Activated naive CD4-positive, alpha-beta T cell treated with anti-CD3 and anti-CD28 coated beads, Interleukin-2, amount 10 ng/mL, durations not matched to agents 7 days and 5 days (primary cell): ENCODE measurements around the gene PRKN.
"Not testable (repeated sequence)": the region's sequence is repeated elsewhere in the genome, so short reads cannot be mapped to it uniquely, and the experiment has no call there.

Experiments used
- CTCF ChIA-PET: fragments of 350-600 bp; sonication (Branson Sonifier 250); formaldehyde crosslinking; loops from one replicate; lab custom pipeline; 2021; ENCODE audit warnings: antibody characterized with exemption; lab: Charles Lee
- DNase-seq: peaks from one replicate; pipeline ENCODE4 v3.0.0-alpha.2; 2020
- H3K27ac Mint-ChIP-seq: one replicate; pipeline ENCODE4 v1.8.0; 2021; ENCODE audit warnings: mild to moderate bottlenecking, moderate library complexity, mixed read lengths
- H3K27me3 Mint-ChIP-seq: one replicate; pipeline ENCODE4 v1.8.0; 2021; ENCODE audit warnings: mild to moderate bottlenecking, mixed read lengths
- H3K36me3 Mint-ChIP-seq: one replicate; pipeline ENCODE4 v1.8.0; 2021; ENCODE audit warnings: mixed read lengths
- H3K4me1 Mint-ChIP-seq: one replicate; pipeline ENCODE4 v1.8.0; 2021; ENCODE audit warnings: mixed read lengths
- H3K4me3 Mint-ChIP-seq: one replicate; pipeline ENCODE4 v1.8.0; 2021; ENCODE audit warnings: mild to moderate bottlenecking, moderate library complexity, mixed read lengths
- H3K9me3 Mint-ChIP-seq: one replicate; pipeline ENCODE4 v1.8.0; 2021; ENCODE audit warnings: mixed read lengths

Gene PRKN

GRCh38 chr6:161853657-161854056, 873.9 kb downstream of the PRKN start:
- H3K27ac Mint-ChIP-seq = no peak overlapping the region
- CTCF ChIA-PET = no interaction called here
- no peaks in the 10 kb centered on the region for H3K4me1 Mint-ChIP-seq
- H3K27me3 Mint-ChIP-seq = no peaks in the 10 kb centered on the region
- no peak overlapping the region for H3K4me3 Mint-ChIP-seq
- H3K9me3 Mint-ChIP-seq = no peaks in the 10 kb centered on the region
- DNase-seq = no peak
- no peaks in the 10 kb centered on the region for H3K36me3 Mint-ChIP-seq

GRCh38 chr6:161851486-161851885, 876.1 kb downstream of the PRKN start:
- H3K4me1 Mint-ChIP-seq, H3K36me3 Mint-ChIP-seq, H3K9me3 Mint-ChIP-seq, H3K27me3 Mint-ChIP-seq, DNase-seq, H3K27ac Mint-ChIP-seq, CTCF ChIA-PET, H3K4me3 Mint-ChIP-seq: not testable (repeated sequence)

- H3K4me3 Mint-ChIP-seq = no peak overlapping the region
- CTCF ChIA-PET = no interaction called here
- H3K4me1 Mint-ChIP-seq = no peaks in the 10 kb centered on the region
Observed at GRCh38 chr6:161850562-161850961, 877.0 kb downstream of the PRKN start.

GRCh38 chr6:161847628-161848027, 879.9 kb downstream of the PRKN start:
- Mint-ChIP-seq H3K36me3 (no peaks in the 10 kb centered on the region), H3K4me1 (no peaks in the 10 kb centered on the region), H3K4me3 (no peak overlapping the region), H3K9me3 (no peaks in the 10 kb centered on the region), H3K27me3 (no peaks in the 10 kb centered on the region), H3K27ac (no peak overlapping the region)
- no peak for DNase-seq
- CTCF ChIA-PET = no interaction called here

More at GRCh38 chr6:161850562-161850961, 877.0 kb downstream of the PRKN start:
- Mint-ChIP-seq H3K36me3 (no peaks in the 10 kb centered on the region), H3K27ac (no peak overlapping the region), H3K9me3 (no peaks in the 10 kb centered on the region), H3K27me3 (no peaks in the 10 kb centered on the region)
- DNase-seq = no peak

- Mint-ChIP-seq H3K4me1 (no peaks in the 10 kb centered on the region), H3K4me3 (no peak overlapping the region), H3K27me3 (no peaks in the 10 kb centered on the region), H3K9me3 (no peaks in the 10 kb centered on the region), H3K27ac (no peak overlapping the region), H3K36me3 (no peaks in the 10 kb centered on the region)
- CTCF ChIA-PET = no interaction called here
- no peak for DNase-seq
Observed at GRCh38 chr6:161844804-161845203, 882.8 kb downstream of the PRKN start.

GRCh38 chr6:161843066-161843465, 884.5 kb downstream of the PRKN start:
- Mint-ChIP-seq H3K4me3 (no peak overlapping the region), H3K9me3 (no peaks in the 10 kb centered on the region), H3K4me1 (no peaks in the 10 kb centered on the region)

GRCh38 chr6:161840380-161840779, 887.2 kb downstream of the PRKN start:
- H3K4me1 Mint-ChIP-seq = no peaks in the 10 kb centered on the region
- no peak for DNase-seq
- H3K4me3 Mint-ChIP-seq = no peak overlapping the region
- H3K36me3 Mint-ChIP-seq = no peaks in the 10 kb centered on the region
- no peak overlapping the region for H3K27ac Mint-ChIP-seq
- CTCF ChIA-PET = no interaction called here
- no peaks in the 10 kb centered on the region for H3K27me3 Mint-ChIP-seq
- no peaks in the 10 kb centered on the region for H3K9me3 Mint-ChIP-seq

More at GRCh38 chr6:161843066-161843465, 884.5 kb downstream of the PRKN start:
- CTCF ChIA-PET = no interaction called here
- no peaks in the 10 kb centered on the region for H3K27me3 Mint-ChIP-seq
- DNase-seq = no peak
- no peaks in the 10 kb centered on the region for H3K36me3 Mint-ChIP-seq
- H3K27ac Mint-ChIP-seq = no peak overlapping the region

- CTCF ChIA-PET = no interaction called here
- no peaks in the 10 kb centered on the region for H3K4me1 Mint-ChIP-seq
- H3K9me3 Mint-ChIP-seq = no peaks in the 10 kb centered on the region
- no peak for DNase-seq
- H3K27me3 Mint-ChIP-seq = no peaks in the 10 kb centered on the region
- H3K27ac Mint-ChIP-seq = peak overlapping the region; percentile 3
- no peak overlapping the region for H3K4me3 Mint-ChIP-seq
- H3K36me3 Mint-ChIP-seq = no peaks in the 10 kb centered on the region
Observed at GRCh38 chr6:161838306-161839035, 889.1 kb downstream of the PRKN start.

GRCh38 chr6:161837854-161838253, 889.7 kb downstream of the PRKN start:
- Mint-ChIP-seq H3K27me3 (no peaks in the 10 kb centered on the region), H3K36me3 (no peaks in the 10 kb centered on the region), H3K9me3 (no peaks in the 10 kb centered on the region), H3K4me1 (no peaks in the 10 kb centered on the region), H3K27ac (no peak overlapping the region), H3K4me3 (no peak overlapping the region)
- no peak for DNase-seq
- CTCF ChIA-PET = no interaction called here

GRCh38 chr6:161837449-161837735, 890.2 kb downstream of the PRKN start:
- CTCF ChIA-PET = no interaction called here
- Mint-ChIP-seq H3K27me3 (no peaks in the 10 kb centered on the region), H3K36me3 (no peaks in the 10 kb centered on the region), H3K9me3 (no peaks in the 10 kb centered on the region), H3K27ac (no peak overlapping the region), H3K4me3 (no peak overlapping the region), H3K4me1 (no peaks in the 10 kb centered on the region)
- no peak for DNase-seq

- CTCF ChIA-PET = no interaction called here
- H3K4me3 Mint-ChIP-seq = no peak overlapping the region
- no peaks in the 10 kb centered on the region for H3K36me3 Mint-ChIP-seq
Observed at GRCh38 chr6:161836643-161837448, 890.7 kb downstream of the PRKN start.

GRCh38 chr6:161835500-161836215, 891.9 kb downstream of the PRKN start:
- no peaks in the 10 kb centered on the region for H3K9me3 Mint-ChIP-seq
- H3K27ac Mint-ChIP-seq = no peak overlapping the region
- H3K36me3 Mint-ChIP-seq = no peaks in the 10 kb centered on the region
- H3K4me1 Mint-ChIP-seq = no peaks in the 10 kb centered on the region
- H3K27me3 Mint-ChIP-seq = no peaks in the 10 kb centered on the region
- H3K4me3 Mint-ChIP-seq = no peak overlapping the region
- DNase-seq = no peak
- CTCF ChIA-PET = no interaction called here

More at GRCh38 chr6:161836643-161837448, 890.7 kb downstream of the PRKN start:
- H3K27me3 Mint-ChIP-seq = no peaks in the 10 kb centered on the region
- no peak for DNase-seq
- H3K27ac Mint-ChIP-seq = no peak overlapping the region
- H3K9me3 Mint-ChIP-seq = no peaks in the 10 kb centered on the region
- no peaks in the 10 kb centered on the region for H3K4me1 Mint-ChIP-seq

GRCh38 chr6:161834426-161834825, 893.1 kb downstream of the PRKN start:
- no peaks in the 10 kb centered on the region for H3K36me3 Mint-ChIP-seq
- H3K4me3 Mint-ChIP-seq = no peak overlapping the region
- CTCF ChIA-PET = no interaction called here
- H3K27ac Mint-ChIP-seq = no peak overlapping the region
- no peaks in the 10 kb centered on the region for H3K27me3 Mint-ChIP-seq
- no peak for DNase-seq
- H3K9me3 Mint-ChIP-seq = no peaks in the 10 kb centered on the region
- peaks cover 2% of the 10 kb centered on the region for H3K4me1 Mint-ChIP-seq

GRCh38 chr6:161833099-161833860, 894.3 kb downstream of the PRKN start:
- CTCF ChIA-PET = no interaction called here
- Mint-ChIP-seq H3K9me3 (no peaks in the 10 kb centered on the region), H3K36me3 (no peaks in the 10 kb centered on the region), H3K4me1 (peaks cover 5% of the 10 kb centered on the region), H3K4me3 (no peak overlapping the region), H3K27ac (no peak overlapping the region), H3K27me3 (no peaks in the 10 kb centered on the region)
- DNase-seq = no peak
